Astrocyte (in vitro differentiated cells and primary cell): ENCODE results near the gene OPCML. TPM values are rescaled to one million over a fixed set of nuclear protein-coding genes. Genes with fewer than 3 reads are reported as not detected.

Source experiments
- DNase-seq: peaks from one replicate; pipeline ENCODE4 v3.0.0-alpha.2; 2010; ENCODE audit warnings: low read depth
- FAIRE-seq: peaks from 2 replicates; lab custom pipeline; 2011; peaks lifted over from hg19 to GRCh38; lab: Jason Lieb, UNC
- H2AFZ ChIP-seq: 2 replicates; pipeline ENCODE4 v1.6.0; 2012; ENCODE audit warnings: low read depth, low read length, inconsistent platforms
- H3K27ac ChIP-seq: 2 replicates; pipeline ENCODE4 v1.5.1; 2011; ENCODE audit warnings: low read depth, low read length, inconsistent platforms
- H3K27me3 ChIP-seq: 2 replicates; pipeline ENCODE4 v1.6.0; 2011; ENCODE audit warnings: low read length, inconsistent platforms; ENCODE audit not compliant: insufficient read depth
- H3K36me3 ChIP-seq: 2 replicates; pipeline ENCODE4 v1.5.1; 2011; ENCODE audit warnings: low read length, inconsistent platforms; ENCODE audit not compliant: insufficient read depth
- H3K4me1 ChIP-seq: 2 replicates; pipeline ENCODE4 v1.5.1; 2011; ENCODE audit warnings: low read length, inconsistent platforms; ENCODE audit not compliant: insufficient read depth
- H3K4me2 ChIP-seq: 2 replicates; pipeline ENCODE4 v1.6.0; 2012; ENCODE audit warnings: low read length, inconsistent platforms
- H3K4me3 ChIP-seq: 2 replicates; pipeline ENCODE4 v1.5.1; 2011; ENCODE audit warnings: low read depth, mild to moderate bottlenecking, low read length, inconsistent platforms; ENCODE audit not compliant: insufficient read depth
- H3K79me2 ChIP-seq: 2 replicates; pipeline ENCODE4 v1.6.0; 2012; ENCODE audit warnings: mild to moderate bottlenecking, low read length, inconsistent platforms; ENCODE audit not compliant: insufficient read depth
- H3K9ac ChIP-seq: 2 replicates; pipeline ENCODE4 v1.6.0; 2012; ENCODE audit warnings: mild to moderate bottlenecking, low read length, inconsistent platforms
- H3K9me3 ChIP-seq: 2 replicates; pipeline ENCODE4 v1.5.1; 2012; ENCODE audit warnings: low read depth, mild to moderate bottlenecking, low read length, inconsistent platforms; ENCODE audit not compliant: insufficient read depth
- H4K20me1 ChIP-seq: 2 replicates; pipeline ENCODE4 v1.6.0; 2012; ENCODE audit warnings: low read length, inconsistent platforms; ENCODE audit not compliant: insufficient read depth
- H3K27ac Mint-ChIP-seq: one replicate; pipeline ENCODE4 v1.8.0; 2021; ENCODE audit warnings: mild to moderate bottlenecking, mixed read lengths; ENCODE audit not compliant: unreplicated experiment
- H3K27me3 Mint-ChIP-seq: one replicate; pipeline ENCODE4 v1.8.0; 2021; ENCODE audit warnings: low read depth, mixed read lengths; ENCODE audit not compliant: unreplicated experiment
- H3K36me3 Mint-ChIP-seq: one replicate; pipeline ENCODE4 v1.8.0; 2021; ENCODE audit warnings: low read depth, mixed read lengths; ENCODE audit not compliant: unreplicated experiment
- H3K4me1 Mint-ChIP-seq: one replicate; pipeline ENCODE4 v1.8.0; 2021; ENCODE audit warnings: low read depth, mixed read lengths; ENCODE audit not compliant: unreplicated experiment
- H3K4me3 Mint-ChIP-seq: one replicate; pipeline ENCODE4 v1.8.0; 2021; ENCODE audit warnings: mild to moderate bottlenecking, moderate library complexity, mixed read lengths; ENCODE audit not compliant: unreplicated experiment
- H3K9me3 Mint-ChIP-seq: one replicate; pipeline ENCODE4 v1.8.0; 2021; ENCODE audit warnings: mild to moderate bottlenecking, mixed read lengths; ENCODE audit not compliant: unreplicated experiment
- CTCF ChIP-seq: IDR thresholded peaks from 2 replicates; pipeline ENCODE4 v1.5.1; 2011; ENCODE audit warnings: low read depth, mild to moderate bottlenecking, inconsistent platforms, low read length, moderate library complexity; ENCODE audit not compliant: insufficient read depth
- EZH2 ChIP-seq: IDR thresholded peaks from 2 replicates; pipeline ENCODE4 v1.6.1; 2012; ENCODE audit warnings: mild to moderate bottlenecking, low read length, inconsistent platforms; ENCODE audit not compliant: insufficient read depth
- total RNA-seq: library from RNA; stranded (reverse); gene quantifications from 2 replicates; pipeline ENCODE4 v1.2.1, GENCODE V29; 2021

The OPCML gene
- total RNA-seq, 1 donor from 2014 or later = 7.9 TPM

DNA sequence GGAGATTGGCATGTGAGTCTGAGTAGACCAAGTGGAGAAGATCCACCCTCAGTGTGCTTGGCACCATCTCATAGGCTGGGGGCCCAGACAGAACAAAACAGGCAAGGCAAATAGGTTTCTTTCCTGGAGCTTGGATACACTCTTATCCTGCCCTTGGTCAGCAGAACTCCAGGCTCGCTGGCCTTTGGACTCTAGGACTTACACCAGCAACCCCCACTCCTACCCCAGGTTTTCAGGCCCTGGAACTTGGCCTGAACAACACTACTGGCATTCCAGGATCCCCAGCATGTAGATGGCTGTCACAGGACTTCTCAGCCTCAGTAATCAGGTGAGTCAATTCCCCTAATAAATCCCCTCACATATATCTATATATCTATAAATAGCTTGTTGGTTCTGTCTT lies 637.7 kb downstream of the OPCML start:
- no peak overlapping the region for H3K27ac ChIP-seq
- Mint-ChIP-seq H3K36me3 (no peaks in the 10 kb centered on the region), H3K4me3 (no peak overlapping the region), H3K9me3 (no peaks in the 10 kb centered on the region), H3K27ac (peak overlapping the region; percentile 31), H3K27me3 (no peaks in the 10 kb centered on the region), H3K4me1 (peaks cover 21% of the 10 kb centered on the region)
- no peaks in the 10 kb centered on the region for H3K27me3 ChIP-seq
- H4K20me1 ChIP-seq = no peaks in the 10 kb centered on the region
- peaks cover 19% of the 10 kb centered on the region for H3K4me1 ChIP-seq
- H3K79me2 ChIP-seq = no peaks in the 10 kb centered on the region
- FAIRE-seq (no peak), DNase-seq (no peak)
- no peak overlapping the region for H3K4me3 ChIP-seq
- H3K9ac ChIP-seq = no peak overlapping the region
- H3K9me3 ChIP-seq = no peaks in the 10 kb centered on the region
- no peak for TF ChIP-seq EZH2
- TF ChIP-seq CTCF = no peak
- H2AFZ ChIP-seq = no peak overlapping the region
- no peak overlapping the region for H3K4me2 ChIP-seq
- no peaks in the 10 kb centered on the region for H3K36me3 ChIP-seq

GRCh38 chr11:132892876-132893275 lies 639.4 kb downstream of the OPCML start:
- no peak for TF ChIP-seq EZH2
- TF ChIP-seq CTCF = no peak
- no peak overlapping the region for H3K9ac ChIP-seq
- no peak overlapping the region for H3K27ac ChIP-seq
- no peak overlapping the region for H3K4me3 Mint-ChIP-seq
- H3K79me2 ChIP-seq = no peaks in the 10 kb centered on the region
- H3K4me2 ChIP-seq = no peak overlapping the region
- H3K9me3 Mint-ChIP-seq = no peaks in the 10 kb centered on the region
- no peak for DNase-seq
- H3K4me1 ChIP-seq = peaks cover 12% of the 10 kb centered on the region
- no peaks in the 10 kb centered on the region for H3K9me3 ChIP-seq
- no peaks in the 10 kb centered on the region for H3K27me3 Mint-ChIP-seq
- H3K27ac Mint-ChIP-seq = no peak overlapping the region
- H2AFZ ChIP-seq = no peak overlapping the region
- no peaks in the 10 kb centered on the region for H4K20me1 ChIP-seq
- no peak overlapping the region for H3K4me3 ChIP-seq
- peaks cover 33% of the 10 kb centered on the region for H3K4me1 Mint-ChIP-seq
- no peak for FAIRE-seq
- no peaks in the 10 kb centered on the region for H3K36me3 ChIP-seq
- no peaks in the 10 kb centered on the region for H3K36me3 Mint-ChIP-seq
- no peaks in the 10 kb centered on the region for H3K27me3 ChIP-seq

GRCh38 chr11:132888226-132888625 lies 644.1 kb downstream of the OPCML start:
- no peaks in the 10 kb centered on the region for H3K79me2 ChIP-seq
- Mint-ChIP-seq H3K36me3 (no peaks in the 10 kb centered on the region), H3K4me1 (peaks cover 37% of the 10 kb centered on the region), H3K27me3 (no peaks in the 10 kb centered on the region), H3K27ac (peak overlapping the region; percentile 85), H3K4me3 (no peak overlapping the region), H3K9me3 (no peaks in the 10 kb centered on the region)
- no peak overlapping the region for H3K9ac ChIP-seq
- DNase-seq (no peak), FAIRE-seq (no peak)
- no peaks in the 10 kb centered on the region for H3K36me3 ChIP-seq
- H4K20me1 ChIP-seq = no peaks in the 10 kb centered on the region
- peak overlapping the region; percentile 9 for H2AFZ ChIP-seq
- H3K27ac ChIP-seq = no peak overlapping the region
- peak overlapping the region; percentile 29 for H3K4me2 ChIP-seq
- H3K27me3 ChIP-seq = no peaks in the 10 kb centered on the region
- H3K4me3 ChIP-seq = no peak overlapping the region
- peaks cover 22% of the 10 kb centered on the region for H3K4me1 ChIP-seq
- H3K9me3 ChIP-seq = no peaks in the 10 kb centered on the region
- TF ChIP-seq CTCF = no peak
- no peak for TF ChIP-seq EZH2
